ENCODE results near the gene IP6K3. TPM values are rescaled to one million over a fixed set of nuclear protein-coding genes. Genes with fewer than 3 reads are reported as not detected.

Gene IP6K3
- polyA plus RNA-seq, 3 donors = not detected

DNA sequence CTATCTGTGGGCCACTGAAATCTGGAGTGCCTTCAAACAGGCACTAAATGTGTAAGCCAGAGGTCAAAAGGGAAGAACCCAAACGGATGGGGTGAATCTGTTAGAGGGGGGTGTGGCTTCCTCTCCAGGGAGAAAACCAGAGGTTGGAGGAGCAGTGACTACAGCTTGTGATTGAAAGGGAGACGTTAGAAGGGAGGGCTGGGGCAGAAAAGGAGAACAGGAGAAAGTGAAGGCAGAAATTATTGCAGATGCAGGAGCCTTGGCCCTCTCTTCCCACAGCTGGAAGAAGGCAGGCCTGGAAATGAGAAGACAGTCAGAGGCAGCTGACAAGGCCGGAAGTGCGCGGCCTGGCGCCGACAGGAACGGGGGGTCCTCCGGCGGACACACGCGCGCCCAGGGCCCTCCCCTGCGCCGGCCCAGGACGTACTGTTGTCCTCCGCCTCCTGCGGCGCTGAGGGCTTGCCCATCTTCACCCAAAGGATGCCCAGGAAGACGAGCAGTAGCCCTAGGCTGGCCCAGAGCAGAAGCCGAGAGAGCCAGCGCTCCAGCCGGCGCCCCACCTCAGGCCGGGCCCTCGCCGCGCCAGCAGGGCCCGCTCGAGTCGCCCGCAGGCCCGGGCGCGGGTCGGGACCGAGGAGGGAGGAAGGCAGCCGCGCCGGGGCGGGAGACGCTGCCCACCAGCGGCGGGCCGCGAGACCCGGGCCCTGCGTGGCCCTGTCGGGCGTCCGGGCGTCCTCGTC, 41.4 kb upstream of the IP6K3 start:
- Histone ChIP-seq H2AFZ (ENCODE audit: insufficient read depth, low read depth, low read length, poor library complexity, severe bottlenecking) (peak overlapping the region; percentile 40), H3K36me3 (replicated peaks in 1 of 2; ENCODE audit: control insufficient read depth in 1 of 2, insufficient read depth in 2 of 2, low read length in 2 of 2) (peaks cover 21 to 37% of the 10 kb centered on the region in 2 donors), H3K27ac (ENCODE audit: low read depth in 1 of 2, low read length in 2 of 2) (peak overlapping the region; percentile 84 to 91), H3K9ac (ENCODE audit: insufficient read depth, low read length, poor library complexity, severe bottlenecking) (peak overlapping the region; percentile 99), H3K79me2 (ENCODE audit: insufficient read depth, low read length) (peaks cover 57% of the 10 kb centered on the region), H3K9me3 (replicated peaks in 1 of 2; ENCODE audit: control insufficient read depth in 1 of 2, insufficient read depth in 1 of 2, low read length in 2 of 2) (no peaks in the 10 kb centered on the region), H4K20me1 (ENCODE audit: insufficient read depth, low read length) (peaks cover 47% of the 10 kb centered on the region), H3K27me3 (ENCODE audit: control insufficient read depth in 2 of 2, insufficient read depth in 2 of 2, low read length in 2 of 2) (peaks cover 0 to 6% of the 10 kb centered on the region in 2 donors), H3K4me3 (replicated peaks in 1 of 3; ENCODE audit: low read depth in 2 of 3, low read length in 3 of 3) (peak overlapping the region; percentile 46 to 84 (median 81)), H3K4me1 (ENCODE audit: control insufficient read depth in 1 of 2, insufficient read depth in 2 of 2, low read length in 2 of 2) (peaks cover 18 to 28% of the 10 kb centered on the region in 2 donors), H3K4me2 (replicated peaks; ENCODE audit: extremely low read depth, low read length, poor library complexity, severe bottlenecking) (peak overlapping the region; percentile 87)
- H3K4me3 Mint-ChIP-seq = peak overlapping the region; percentile 96 to 97
- intact Hi-C loops (cut with micrococcal nuclease) = loop anchor here in 1 of 2 donors (5.0 kb wide), 1 partner anchor 639 kb away; the partner anchor contains the start of gene RPS10
- H3K36me3 Mint-ChIP-seq = peaks cover 34% of the 10 kb centered on the region in 2 donors
- H3K4me1 Mint-ChIP-seq = peaks cover 37% of the 10 kb centered on the region
- no peak for TF ChIP-seq CTCF (IDR thresholded peaks at IDR 0.05)
- H3K9me3 Mint-ChIP-seq = peaks cover 0 to 1% (median 0%) of the 10 kb centered on the region in 7 donors
- DNase-seq = peak; percentile 86 to 90 (median 88)
- peaks cover 2 to 8% (median 4%) of the 10 kb centered on the region in 3 donors for H3K27me3 Mint-ChIP-seq (ENCODE audit: low read depth in 3 of 3)
- H3K27ac Mint-ChIP-seq = peak overlapping the region; percentile 94 to 100 (median 98)
- under 1% methylated on average over 53 of the region's 53 CpGs for WGBS (ENCODE audit: insufficient coverage)

DNA sequence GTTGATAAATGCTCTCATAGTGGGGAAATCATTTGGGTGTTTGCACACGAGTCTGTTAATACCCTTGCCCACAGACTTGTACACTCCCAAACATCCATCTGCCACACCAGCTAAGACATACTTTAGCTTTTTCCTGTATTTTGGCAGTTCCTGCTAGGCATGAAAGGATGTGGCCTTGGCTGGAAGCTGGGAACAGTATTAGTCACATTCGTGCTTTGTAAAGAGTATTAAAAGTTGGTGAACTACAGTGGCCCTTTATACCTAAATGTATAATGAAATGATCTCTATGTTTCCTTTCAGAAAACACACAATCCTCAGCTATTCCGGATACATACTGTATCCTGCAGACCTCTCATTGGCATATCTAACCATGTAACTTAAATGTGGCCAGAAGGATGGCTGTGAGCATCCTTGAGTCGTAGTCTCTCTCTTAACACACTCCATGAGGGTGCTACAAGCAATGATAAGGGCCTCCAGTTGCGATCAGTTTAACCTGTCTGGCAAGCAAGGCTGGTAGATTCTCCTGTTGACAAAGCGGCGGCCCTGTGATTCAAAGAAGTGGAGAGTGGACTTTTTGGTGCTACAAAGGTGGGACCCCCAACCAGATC, 40.7 kb upstream of the IP6K3 start:
- DNase-seq = peak in 1 of 3 donors; percentile 5
- peak overlapping the region; percentile 94 to 100 (median 98) for H3K27ac Mint-ChIP-seq
- Histone ChIP-seq H3K36me3 (replicated peaks in 1 of 2; ENCODE audit: control insufficient read depth in 1 of 2, insufficient read depth in 2 of 2, low read length in 2 of 2) (peaks cover 27 to 43% of the 10 kb centered on the region in 2 donors), H2AFZ (ENCODE audit: insufficient read depth, low read depth, low read length, poor library complexity, severe bottlenecking) (peak overlapping the region; percentile 40), H3K79me2 (ENCODE audit: insufficient read depth, low read length) (peaks cover 59% of the 10 kb centered on the region), H3K4me1 (ENCODE audit: control insufficient read depth in 1 of 2, insufficient read depth in 2 of 2, low read length in 2 of 2) (peaks cover 18 to 28% of the 10 kb centered on the region in 2 donors), H3K27me3 (ENCODE audit: control insufficient read depth in 2 of 2, insufficient read depth in 2 of 2, low read length in 2 of 2) (no peaks in the 10 kb centered on the region), H4K20me1 (ENCODE audit: insufficient read depth, low read length) (peaks cover 54% of the 10 kb centered on the region), H3K4me2 (replicated peaks; ENCODE audit: extremely low read depth, low read length, poor library complexity, severe bottlenecking) (peak overlapping the region; percentile 87), H3K4me3 (replicated peaks in 1 of 3; ENCODE audit: low read depth in 2 of 3, low read length in 3 of 3) (peak overlapping the region; percentile 46 to 84 (median 81)), H3K9ac (ENCODE audit: insufficient read depth, low read length, poor library complexity, severe bottlenecking) (peak overlapping the region; percentile 99), H3K27ac (ENCODE audit: low read depth in 1 of 2, low read length in 2 of 2) (peak overlapping the region; percentile 84 to 91), H3K9me3 (replicated peaks in 1 of 2; ENCODE audit: control insufficient read depth in 1 of 2, insufficient read depth in 1 of 2, low read length in 2 of 2) (no peaks in the 10 kb centered on the region)
- TF ChIP-seq CTCF (IDR thresholded peaks at IDR 0.05) = no peak
- peaks cover 41% of the 10 kb centered on the region in 2 donors for H3K36me3 Mint-ChIP-seq
- peaks cover 37% of the 10 kb centered on the region for H3K4me1 Mint-ChIP-seq
- peaks cover 0 to 2% (median 1%) of the 10 kb centered on the region in 3 donors for H3K27me3 Mint-ChIP-seq (ENCODE audit: low read depth in 3 of 3)
- WGBS (ENCODE audit: insufficient coverage) = no CpG with 5 or more reads among the region's 7 CpGs
- intact Hi-C loops (cut with micrococcal nuclease) = loop anchor here in 1 of 2 donors (5.0 kb wide), 1 partner anchor 640 kb away; the partner anchor contains the start of gene RPS10
- peaks cover 0 to 1% (median 0%) of the 10 kb centered on the region in 7 donors for H3K9me3 Mint-ChIP-seq
- H3K4me3 Mint-ChIP-seq = peak overlapping the region; percentile 96 to 97

All from CD14-positive monocyte (primary cell).